ENCODE measurements around the gene YEATS2. TPM values are rescaled to one million over a fixed set of nuclear protein-coding genes. Genes with fewer than 3 reads are reported as not detected.

The YEATS2 gene
- total and polyA plus RNA-seq, 2 experiments from 2014 or later, result 15.2 to 72.8 TPM

GRCh38 chr3:183837894-183838293 is 140.3 kb downstream of the YEATS2 start:
- H4K20me1 ChIP-seq (replicated peaks; ENCODE audit: insufficient read depth), result peaks cover 6% of the 10 kb centered on the region; the same call in 1 of the 2 replicates
- Mint-ChIP-seq H3K36me3 (ENCODE audit: low read depth) (peaks cover 60% of the 10 kb centered on the region), H3K27ac (no peak overlapping the region), H3K4me3 (no peak overlapping the region), H3K27me3 (ENCODE audit: insufficient read depth, low read depth, poor library complexity) (peaks cover 2% of the 10 kb centered on the region), H3K4me1 (no peaks in the 10 kb centered on the region), H3K9me3 (no peaks in the 10 kb centered on the region)
- DNase-seq (ENCODE audit: low spot score) (no peak), ATAC-seq (no peak)
- no peak overlapping the region for H3K4me2 ChIP-seq
- H3K36me3 ChIP-seq (ENCODE audit: insufficient read depth), result peaks cover 14% of the 10 kb centered on the region
- no peaks in the 10 kb centered on the region for H3K4me1 ChIP-seq (ENCODE audit: insufficient read depth)
- no peaks in the 10 kb centered on the region for H3K79me2 ChIP-seq (replicated peaks; ENCODE audit: insufficient read depth)
- no peaks in the 10 kb centered on the region for H3K9me2 ChIP-seq (ENCODE audit: insufficient read depth)
- TF ChIP-seq CTCF (conservative IDR thresholded peaks at IDR 0.05; ENCODE audit: low read depth in 2 of 2) (no peak), STAT1 (IDR thresholded peaks at IDR 0.05; ENCODE audit: unreplicated experiment) (no peak), ETS1 (IDR thresholded peaks at IDR 0.05) (no peak), ZNF114 (CRISPR knock-in tag; IDR thresholded peaks at IDR 0.05) (no peak), EZH2phosphoT487 (IDR thresholded peaks at IDR 0.05; ENCODE audit: unreplicated experiment) (no peak)
- no peak overlapping the region for H3K4me3 ChIP-seq
- H3K27me3 ChIP-seq (ENCODE audit: insufficient read depth), result no peaks in the 10 kb centered on the region
- no peak overlapping the region for H2AFZ ChIP-seq
- no peak overlapping the region for H3K27ac ChIP-seq (ENCODE audit: low read depth)
- H3F3A ChIP-seq (replicated peaks; ENCODE audit: low read depth), result no peaks in the 10 kb centered on the region

- Mint-ChIP-seq H3K27me3 (ENCODE audit: insufficient read depth, low read depth, poor library complexity) (peaks cover 2% of the 10 kb centered on the region), H3K4me3 (no peak overlapping the region), H3K9me3 (no peaks in the 10 kb centered on the region), H3K36me3 (ENCODE audit: low read depth) (peaks cover 58% of the 10 kb centered on the region), H3K27ac (no peak overlapping the region), H3K4me1 (no peaks in the 10 kb centered on the region)
- H3K4me2 ChIP-seq, result no peak overlapping the region
- no peaks in the 10 kb centered on the region for H3K9me2 ChIP-seq (ENCODE audit: insufficient read depth)
- H4K20me1 ChIP-seq (replicated peaks; ENCODE audit: insufficient read depth), result peaks cover 6% of the 10 kb centered on the region; the same call in 1 of the 2 replicates
- H3K27me3 ChIP-seq (ENCODE audit: insufficient read depth), result no peaks in the 10 kb centered on the region
- H3K36me3 ChIP-seq (ENCODE audit: insufficient read depth), result peaks cover 23% of the 10 kb centered on the region
- no peak overlapping the region for H2AFZ ChIP-seq
- no peaks in the 10 kb centered on the region for H3K79me2 ChIP-seq (replicated peaks; ENCODE audit: insufficient read depth)
- no peak for ATAC-seq
- no peaks in the 10 kb centered on the region for H3K4me1 ChIP-seq (ENCODE audit: insufficient read depth)
- H3K4me3 ChIP-seq, result no peak overlapping the region
- no peak for DNase-seq (ENCODE audit: low spot score)
- no peaks in the 10 kb centered on the region for H3F3A ChIP-seq (replicated peaks; ENCODE audit: low read depth)
- H3K27ac ChIP-seq (ENCODE audit: low read depth), result no peak overlapping the region
- no peak for TF ChIP-seq NANOG (IDR thresholded peaks at IDR 0.05; ENCODE audit: borderline replicate concordance)
- no peak for TF ChIP-seq ZNF462 (CRISPR knock-in tag; IDR thresholded peaks at IDR 0.05)
- no peak for TF ChIP-seq REST (IDR thresholded peaks at IDR 0.05; ENCODE audit: unreplicated experiment)
- TF ChIP-seq CREB1 (CRISPR knock-in tag; IDR thresholded peaks at IDR 0.05; ENCODE audit: low read depth), result no peak
Observed at GRCh38 chr3:183839751-183840150, 142.2 kb downstream of the YEATS2 start.

Data from GM23338 (cell line).